HCT116 (cell line): ENCODE data around the gene GRAMD4. TPM values are rescaled to one million over a fixed set of nuclear protein-coding genes. Genes with fewer than 3 reads are reported as not detected.

Experiments
- ATAC-seq: fragments of 200-7000 bp; cut with Tn5 transposase; 2 replicates; pipeline ENCODE4 v1.9.1; 2020; ENCODE audit warnings: mild to moderate bottlenecking, moderate library complexity
- BruUV-seq: library from RNA; stranded (reverse); fragments of 400-500 nt; replicated peaks from 2 replicates; lab custom pipeline; 2021; lab: Mats Ljungman, UMichigan
- CTCF ChIA-PET: fragments of 300-600 bp; sonication (Branson Sonifier 250); formaldehyde crosslinking; loops from one replicate; lab custom pipeline; 2021; ENCODE audit warnings: antibody characterized with exemption; lab: Charles Lee
- POLR2A ChIA-PET: fragments of 300-600, 350-600 bp; sonication (Branson Sonifier 250); formaldehyde crosslinking; loops from one replicate; lab custom pipeline; 2021; ENCODE audit warnings: antibody characterized with exemption; lab: Charles Lee
- RAD21 ChIA-PET, 2 experiments: fragments of 300-600 bp; sonication (Branson Sonifier 250); formaldehyde crosslinking; loops; one replicate each; lab custom pipeline; 2023; ENCODE audit warnings: low total read pairs in 2 of 2; ENCODE audit not compliant: uncharacterized antibody in 2 of 2, unreplicated experiment in 2 of 2, low non-redundant PET in 1 of 2; lab: Charles Lee
- DNase-seq: peaks from one replicate; pipeline ENCODE4 v3.0.0-alpha.2; 2010; ENCODE audit warnings: low read depth, low spot score
- H2AFZ ChIP-seq: fragments of 200-600 bp; shearing (Covaris generic), sonication (generic); 2 replicates; pipeline ENCODE4 v1.6.1; 2017; ENCODE audit warnings: low read depth, mixed run types, mixed read lengths, antibody characterized with exemption, low read length; ENCODE audit not compliant: poor library complexity, severe bottlenecking
- H3K27ac ChIP-seq: 2 replicates; pipeline ENCODE4 v1.5.1; 2012; ENCODE audit warnings: low read depth, low read length
- H3K27me3 ChIP-seq: fragments of 200-600 bp; sonication (generic); 2 replicates; pipeline ENCODE4 v1.6.1; 2016; ENCODE audit warnings: mixed run types, low read length, mixed read lengths; ENCODE audit not compliant: insufficient read depth
- H3K36me3 ChIP-seq, 2 experiments: fragments of 200-500 bp in 1 of 2; fragments of 200-600 bp in 1 of 2; sonication (Bioruptor generic) in 1 of 2; sonication (generic) in 1 of 2; 2 replicates each; pipeline versions ENCODE4 v1.5.1 to v1.6.1; 2014 to 2016; ENCODE audit warnings: low read length in 2 of 2, inconsistent platforms in 1 of 2, mixed read lengths in 1 of 2, mixed run types in 1 of 2; ENCODE audit not compliant: insufficient read depth in 2 of 2, control insufficient read depth in 1 of 2
- H3K4me1 ChIP-seq, 2 experiments: fragments of 200-600 bp in 1 of 2; sonication (generic) in 1 of 2; 2 replicates each; pipeline versions ENCODE4 v1.5.1 to v1.6.1; 2012 to 2017; ENCODE audit warnings: low read length in 2 of 2, inconsistent platforms in 1 of 2, mild to moderate bottlenecking in 1 of 2, mixed read lengths in 1 of 2, mixed run types in 1 of 2, moderate library complexity in 1 of 2; ENCODE audit not compliant: insufficient read depth in 2 of 2, control insufficient read depth in 1 of 2
- H3K4me2 ChIP-seq: fragments of 200-600 bp; sonication (generic); 2 replicates; pipeline ENCODE4 v1.6.1; 2017; ENCODE audit warnings: mixed run types, low read length, mixed read lengths
- H3K4me3 ChIP-seq, 2 experiments: fragments of 200-600 bp in 1 of 2; sonication (generic) in 1 of 2; replicated peaks in 1 of 2; 2 replicates each; pipeline ENCODE4 v1.5.1; 2011 to 2016; ENCODE audit warnings: low read length in 2 of 2, control low read depth in 1 of 2, low read depth in 1 of 2, mild to moderate bottlenecking in 1 of 2, mixed read lengths in 1 of 2, mixed run types in 1 of 2
- H3K79me2 ChIP-seq: fragments of 200-600 bp; sonication (generic); 2 replicates; pipeline ENCODE4 v1.6.1; 2017; ENCODE audit warnings: mild to moderate bottlenecking, mixed run types, low read length, moderate library complexity, mixed read lengths; ENCODE audit not compliant: insufficient read depth
- H3K9ac ChIP-seq: fragments of 200-600 bp; sonication (generic); 2 replicates; pipeline ENCODE4 v1.6.1; 2016; ENCODE audit warnings: low read length, mixed read lengths
- H3K9me2 ChIP-seq: fragments of 200-600 bp; sonication (generic), shearing (Covaris generic); 2 replicates; pipeline ENCODE4 v1.6.1; 2017; ENCODE audit warnings: mixed run types, mild to moderate bottlenecking, moderate library complexity; ENCODE audit not compliant: insufficient read depth
- H3K9me3 ChIP-seq, 2 experiments: fragments of 200-500 bp in 1 of 2; fragments of 200-600 bp in 1 of 2; sonication (Bioruptor generic) in 1 of 2; sonication (generic) in 1 of 2; 2 replicates each; pipeline ENCODE4 v1.6.1; 2014 to 2017; ENCODE audit warnings: low read length in 2 of 2, mixed read lengths in 2 of 2, inconsistent platforms in 1 of 2, low read depth in 1 of 2, mild to moderate bottlenecking in 1 of 2, mixed run types in 1 of 2, moderate library complexity in 1 of 2; ENCODE audit not compliant: control insufficient read depth in 1 of 2, insufficient read depth in 1 of 2
- H4K20me1 ChIP-seq: fragments of 200-600 bp; sonication (generic), shearing (Covaris generic); 2 replicates; pipeline ENCODE4 v1.6.1; 2017; ENCODE audit warnings: mixed run types, mild to moderate bottlenecking, moderate library complexity; ENCODE audit not compliant: insufficient read depth
- CBX3 ChIP-seq: IDR thresholded peaks from 2 replicates; pipeline ENCODE4 v1.6.1; 2012; ENCODE audit warnings: low read depth
- CEBPB ChIP-seq: IDR thresholded peaks from 2 replicates; pipeline ENCODE4 v1.6.1; 2012; ENCODE audit warnings: low read depth
- EGR1 ChIP-seq: IDR thresholded peaks from 2 replicates; pipeline ENCODE4 v1.6.1; 2012; ENCODE audit warnings: low read depth
- ELF1 ChIP-seq: IDR thresholded peaks from 2 replicates; pipeline ENCODE4 v1.6.1; 2012; ENCODE audit warnings: low read depth, borderline replicate concordance
- EZH2 ChIP-seq: fragments of 200-600 bp; sonication (generic); IDR thresholded peaks from 2 replicates; pipeline ENCODE4 v1.6.1; 2017; ENCODE audit warnings: antibody characterized with exemption, mixed run types
- EZH2phosphoT487 ChIP-seq: fragments of 200-600 bp; IDR thresholded peaks from 2 replicates; pipeline ENCODE4 v1.6.1; 2018; ENCODE audit warnings: antibody characterized with exemption, borderline replicate concordance
- FOSL1 ChIP-seq: IDR thresholded peaks from 2 replicates; pipeline ENCODE4 v1.6.1; 2012; ENCODE audit warnings: low read depth
- POLR2A ChIP-seq: IDR thresholded peaks from 2 replicates; pipeline ENCODE4 v1.7.0; 2011; ENCODE audit warnings: borderline replicate concordance; ENCODE audit not compliant: insufficient read depth, insufficient read length; ENCODE audit errors: extremely low read depth
- POLR2AphosphoS5 ChIP-seq: IDR thresholded peaks from 2 replicates; pipeline ENCODE4 v1.6.1; 2011; ENCODE audit warnings: mild to moderate bottlenecking, low read depth, low read length, moderate library complexity
- RAD21 ChIP-seq: IDR thresholded peaks from 2 replicates; pipeline ENCODE4 v1.6.1; 2012; ENCODE audit warnings: low read depth, mild to moderate bottlenecking
- SIN3A ChIP-seq: IDR thresholded peaks from 2 replicates; pipeline ENCODE4 v1.6.1; 2012; ENCODE audit warnings: low read depth
- SP1 ChIP-seq: IDR thresholded peaks from 2 replicates; pipeline ENCODE4 v1.6.1; 2012; ENCODE audit warnings: low read depth
- SRF ChIP-seq: IDR thresholded peaks from 2 replicates; pipeline ENCODE4 v1.6.1; 2012; ENCODE audit warnings: low read depth
- YY1 ChIP-seq: IDR thresholded peaks from 2 replicates; pipeline ENCODE4 v1.6.1; 2011; ENCODE audit warnings: low read length, low read depth, moderate library complexity, mild to moderate bottlenecking; ENCODE audit not compliant: insufficient replicate concordance; ENCODE audit errors: extremely low read depth
- intact Hi-C: fragments of 100-400 bp; cut with micrococcal nuclease; formaldehyde crosslinking; loops from 2 replicates; pipeline ENCODE4 v1.10.0; 2022
- total RNA-seq: library from RNA; stranded (reverse); gene quantifications from one replicate; pipeline ENCODE4 v1.2.1, GENCODE V29; 2021; ENCODE audit not compliant: unreplicated experiment
- TF ChIP-seq, protein P1 (sequence below): IDR thresholded peaks from 2 replicates; pipeline ENCODE4 v1.6.1; 2012; ENCODE audit warnings: low read depth
- TF ChIP-seq, protein P2 (sequence below): IDR thresholded peaks from 2 replicates; pipeline ENCODE4 v1.6.1; 2012
- TF ChIP-seq, protein P3 (sequence below): IDR thresholded peaks from 2 replicates; pipeline ENCODE4 v1.6.1; 2012
- TF ChIP-seq, protein P4 (sequence below): IDR thresholded peaks from 2 replicates; pipeline ENCODE4 v1.6.1; 2011; ENCODE audit warnings: mild to moderate bottlenecking, low read length, moderate library complexity; ENCODE audit not compliant: insufficient replicate concordance; ENCODE audit errors: extremely low read depth

GRAMD4 gene
- total RNA-seq, 1 experiment from 2014 or later, result 25.8 TPM

DNA sequence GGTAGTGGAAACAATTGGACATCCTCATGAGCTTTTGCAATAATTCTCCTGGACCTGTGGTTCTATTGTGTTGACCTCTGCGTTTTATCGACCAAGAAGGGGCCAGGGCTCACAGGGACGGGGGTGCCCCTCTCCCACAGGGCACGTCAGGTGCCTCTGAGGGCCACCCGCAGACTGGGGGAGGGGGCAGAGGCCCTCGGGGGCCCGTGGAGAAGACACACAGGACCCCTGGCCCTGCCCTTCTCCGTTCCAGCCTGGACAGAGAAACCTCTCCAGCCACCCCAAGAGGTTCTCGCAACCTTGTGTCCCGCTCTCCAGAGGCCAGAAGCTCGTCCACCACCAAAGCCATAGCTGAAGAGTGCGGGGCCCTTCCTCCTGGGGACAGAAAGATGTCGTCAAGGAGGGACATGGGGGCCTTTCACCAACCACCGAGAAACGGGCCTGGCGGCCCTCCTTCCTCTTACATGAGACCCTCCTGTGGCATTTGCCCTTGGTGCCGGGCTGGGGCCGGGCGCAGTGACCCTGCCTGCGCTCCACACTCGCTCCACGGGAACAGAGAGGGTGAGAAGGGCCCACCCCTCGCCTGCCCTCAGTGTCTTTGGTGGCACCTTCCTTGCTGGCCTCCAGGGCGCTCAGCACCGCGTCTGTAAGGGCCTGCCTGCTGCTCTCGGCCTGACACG lies 57.3 kb downstream of the GRAMD4 start:
- H3K79me2 ChIP-seq, result no peaks in the 10 kb centered on the region
- CTCF ChIA-PET, result no interaction called here
- TSS peak; percentile 41 for BruUV-seq
- ATAC-seq (no peak), DNase-seq (no peak)
- TF ChIP-seq, protein P1, sequence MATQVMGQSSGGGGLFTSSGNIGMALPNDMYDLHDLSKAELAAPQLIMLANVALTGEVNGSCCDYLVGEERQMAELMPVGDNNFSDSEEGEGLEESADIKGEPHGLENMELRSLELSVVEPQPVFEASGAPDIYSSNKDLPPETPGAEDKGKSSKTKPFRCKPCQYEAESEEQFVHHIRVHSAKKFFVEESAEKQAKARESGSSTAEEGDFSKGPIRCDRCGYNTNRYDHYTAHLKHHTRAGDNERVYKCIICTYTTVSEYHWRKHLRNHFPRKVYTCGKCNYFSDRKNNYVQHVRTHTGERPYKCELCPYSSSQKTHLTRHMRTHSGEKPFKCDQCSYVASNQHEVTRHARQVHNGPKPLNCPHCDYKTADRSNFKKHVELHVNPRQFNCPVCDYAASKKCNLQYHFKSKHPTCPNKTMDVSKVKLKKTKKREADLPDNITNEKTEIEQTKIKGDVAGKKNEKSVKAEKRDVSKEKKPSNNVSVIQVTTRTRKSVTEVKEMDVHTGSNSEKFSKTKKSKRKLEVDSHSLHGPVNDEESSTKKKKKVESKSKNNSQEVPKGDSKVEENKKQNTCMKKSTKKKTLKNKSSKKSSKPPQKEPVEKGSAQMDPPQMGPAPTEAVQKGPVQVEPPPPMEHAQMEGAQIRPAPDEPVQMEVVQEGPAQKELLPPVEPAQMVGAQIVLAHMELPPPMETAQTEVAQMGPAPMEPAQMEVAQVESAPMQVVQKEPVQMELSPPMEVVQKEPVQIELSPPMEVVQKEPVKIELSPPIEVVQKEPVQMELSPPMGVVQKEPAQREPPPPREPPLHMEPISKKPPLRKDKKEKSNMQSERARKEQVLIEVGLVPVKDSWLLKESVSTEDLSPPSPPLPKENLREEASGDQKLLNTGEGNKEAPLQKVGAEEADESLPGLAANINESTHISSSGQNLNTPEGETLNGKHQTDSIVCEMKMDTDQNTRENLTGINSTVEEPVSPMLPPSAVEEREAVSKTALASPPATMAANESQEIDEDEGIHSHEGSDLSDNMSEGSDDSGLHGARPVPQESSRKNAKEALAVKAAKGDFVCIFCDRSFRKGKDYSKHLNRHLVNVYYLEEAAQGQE, result no peak
- no peak for TF ChIP-seq EGR1
- no peak for TF ChIP-seq YY1
- no peak for TF ChIP-seq SRF
- TF ChIP-seq FOSL1, result no peak
- no peak for TF ChIP-seq EZH2phosphoT487
- no peak for TF ChIP-seq CBX3
- TF ChIP-seq RAD21, result no peak
- TF ChIP-seq, protein P2, sequence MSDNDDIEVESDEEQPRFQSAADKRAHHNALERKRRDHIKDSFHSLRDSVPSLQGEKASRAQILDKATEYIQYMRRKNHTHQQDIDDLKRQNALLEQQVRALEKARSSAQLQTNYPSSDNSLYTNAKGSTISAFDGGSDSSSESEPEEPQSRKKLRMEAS, result no peak
- no peak for TF ChIP-seq SIN3A
- no peak for TF ChIP-seq POLR2A
- TF ChIP-seq, protein P3, sequence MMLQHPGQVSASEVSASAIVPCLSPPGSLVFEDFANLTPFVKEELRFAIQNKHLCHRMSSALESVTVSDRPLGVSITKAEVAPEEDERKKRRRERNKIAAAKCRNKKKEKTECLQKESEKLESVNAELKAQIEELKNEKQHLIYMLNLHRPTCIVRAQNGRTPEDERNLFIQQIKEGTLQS, result no peak
- no peak for TF ChIP-seq SP1
- TF ChIP-seq POLR2AphosphoS5, result no peak
- TF ChIP-seq, protein P4, sequence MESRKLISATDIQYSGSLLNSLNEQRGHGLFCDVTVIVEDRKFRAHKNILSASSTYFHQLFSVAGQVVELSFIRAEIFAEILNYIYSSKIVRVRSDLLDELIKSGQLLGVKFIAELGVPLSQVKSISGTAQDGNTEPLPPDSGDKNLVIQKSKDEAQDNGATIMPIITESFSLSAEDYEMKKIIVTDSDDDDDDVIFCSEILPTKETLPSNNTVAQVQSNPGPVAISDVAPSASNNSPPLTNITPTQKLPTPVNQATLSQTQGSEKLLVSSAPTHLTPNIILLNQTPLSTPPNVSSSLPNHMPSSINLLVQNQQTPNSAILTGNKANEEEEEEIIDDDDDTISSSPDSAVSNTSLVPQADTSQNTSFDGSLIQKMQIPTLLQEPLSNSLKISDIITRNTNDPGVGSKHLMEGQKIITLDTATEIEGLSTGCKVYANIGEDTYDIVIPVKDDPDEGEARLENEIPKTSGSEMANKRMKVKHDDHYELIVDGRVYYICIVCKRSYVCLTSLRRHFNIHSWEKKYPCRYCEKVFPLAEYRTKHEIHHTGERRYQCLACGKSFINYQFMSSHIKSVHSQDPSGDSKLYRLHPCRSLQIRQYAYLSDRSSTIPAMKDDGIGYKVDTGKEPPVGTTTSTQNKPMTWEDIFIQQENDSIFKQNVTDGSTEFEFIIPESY, result no peak
- no peak for TF ChIP-seq ELF1
- TF ChIP-seq CEBPB, result no peak
- TF ChIP-seq EZH2, result no peak
- no peak overlapping the region for H3K4me2 ChIP-seq
- no peak overlapping the region for H2AFZ ChIP-seq
- H3K9me3 ChIP-seq, result no peaks in the 10 kb centered on the region
- H3K4me1 ChIP-seq, result no peaks in the 10 kb centered on the region
- H3K4me3 ChIP-seq, result no peak overlapping the region
- no peaks in the 10 kb centered on the region for H4K20me1 ChIP-seq
- H3K9me2 ChIP-seq, result no peaks in the 10 kb centered on the region
- RAD21 ChIA-PET, result no interaction called here
- POLR2A ChIA-PET, result no interaction called here
- H3K27me3 ChIP-seq, result no peaks in the 10 kb centered on the region
- H3K36me3 ChIP-seq, result no peaks in the 10 kb centered on the region
- no peak overlapping the region for H3K27ac ChIP-seq
- intact Hi-C loops, result no loop called here
- no peak overlapping the region for H3K9ac ChIP-seq
